Esophagus muscularis mucosa (tissue), 3 donors: Measurements from ENCODE around the gene ZNF329.

Experiments used
- POLR2A ChIP-seq: fragments of 450-650 bp; IDR thresholded peaks from one replicate; pipeline ENCODE4 v1.6.1; 2017; ENCODE audit warnings: antibody characterized with exemption, moderate library complexity, mild to moderate bottlenecking, low read depth
- POLR2AphosphoS5 ChIP-seq, 2 donors: sonication (generic); formaldehyde crosslinking; IDR thresholded peaks; one replicate each; pipeline ENCODE4 v1.6.1; 2017; ENCODE audit warnings: antibody characterized with exemption in 2 of 2
- TF ChIP-seq, protein P1 (sequence below), 3 experiments: fragments of 200-600 bp in 2 of 3; fragments of 450-650 bp in 1 of 3; sonication (generic) in 2 of 3; IDR thresholded peaks; one replicate each; pipeline ENCODE4 v1.5.1; 2017 to 2019; ENCODE audit warnings: antibody characterized with exemption in 3 of 3, mild to moderate bottlenecking in 2 of 3, moderate library complexity in 1 of 3

DNA sequence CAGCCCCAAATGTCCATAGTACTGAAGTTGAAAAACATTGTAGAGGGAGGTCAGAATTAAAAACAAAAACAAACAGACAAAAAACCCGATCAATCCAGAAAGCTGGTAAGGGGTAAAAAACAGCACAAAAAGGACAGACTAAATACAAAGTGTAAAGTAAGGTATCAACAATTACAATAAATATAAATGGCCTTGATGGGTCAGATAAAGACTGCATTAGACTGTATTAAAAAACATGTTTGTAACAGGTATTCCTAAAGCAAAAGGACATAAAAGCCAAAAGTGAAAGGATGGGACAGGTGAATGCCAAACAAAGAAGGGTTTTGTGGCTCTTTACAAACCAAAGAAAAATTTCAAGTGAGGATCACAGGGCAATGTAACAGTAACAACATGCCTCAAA lies 16.3 kb downstream of the ZNF329 start:
- TF ChIP-seq, protein P1, sequence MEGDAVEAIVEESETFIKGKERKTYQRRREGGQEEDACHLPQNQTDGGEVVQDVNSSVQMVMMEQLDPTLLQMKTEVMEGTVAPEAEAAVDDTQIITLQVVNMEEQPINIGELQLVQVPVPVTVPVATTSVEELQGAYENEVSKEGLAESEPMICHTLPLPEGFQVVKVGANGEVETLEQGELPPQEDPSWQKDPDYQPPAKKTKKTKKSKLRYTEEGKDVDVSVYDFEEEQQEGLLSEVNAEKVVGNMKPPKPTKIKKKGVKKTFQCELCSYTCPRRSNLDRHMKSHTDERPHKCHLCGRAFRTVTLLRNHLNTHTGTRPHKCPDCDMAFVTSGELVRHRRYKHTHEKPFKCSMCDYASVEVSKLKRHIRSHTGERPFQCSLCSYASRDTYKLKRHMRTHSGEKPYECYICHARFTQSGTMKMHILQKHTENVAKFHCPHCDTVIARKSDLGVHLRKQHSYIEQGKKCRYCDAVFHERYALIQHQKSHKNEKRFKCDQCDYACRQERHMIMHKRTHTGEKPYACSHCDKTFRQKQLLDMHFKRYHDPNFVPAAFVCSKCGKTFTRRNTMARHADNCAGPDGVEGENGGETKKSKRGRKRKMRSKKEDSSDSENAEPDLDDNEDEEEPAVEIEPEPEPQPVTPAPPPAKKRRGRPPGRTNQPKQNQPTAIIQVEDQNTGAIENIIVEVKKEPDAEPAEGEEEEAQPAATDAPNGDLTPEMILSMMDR (IDR thresholded peaks at IDR 0.05): no peak
- no peak for TF ChIP-seq POLR2A
- TF ChIP-seq POLR2AphosphoS5 (IDR thresholded peaks at IDR 0.05): no peak
